HG03196 (cell line): ENCODE results near the gene KCNJ16.

Experiments
- ATAC-seq: cut with Tn5 transposase; IDR thresholded peaks from one replicate; pipeline ENCODE4 v1.9.1; 2021; ENCODE audit not compliant: unreplicated experiment

KCNJ16 gene

GRCh38 chr17:70067134-70067533, 7.9 kb upstream of the KCNJ16 start:
- ATAC-seq: no peak

GRCh38 chr17:70070305-70071027, 4.6 kb upstream of the KCNJ16 start:
- ATAC-seq: no peak

GRCh38 chr17:70071127-70071526, 3.9 kb upstream of the KCNJ16 start:
- no peak for ATAC-seq

- ATAC-seq: no peak
Measured at GRCh38 chr17:70071620-70072019, 3.4 kb upstream of the KCNJ16 start.

GRCh38 chr17:70072546-70073309, 2.3 kb upstream of the KCNJ16 start:
- no peak for ATAC-seq

- no peak for ATAC-seq
Measured at GRCh38 chr17:70073310-70073709, 1.7 kb upstream of the KCNJ16 start.

GRCh38 chr17:70073799-70074198, 1.2 kb upstream of the KCNJ16 start:
- ATAC-seq: no peak

GRCh38 chr17:70074236-70074830, 692 bp upstream of the KCNJ16 start:
- ATAC-seq: no peak

- no peak for ATAC-seq
Measured at GRCh38 chr17:70076189-70076588, 1.2 kb downstream of the KCNJ16 start.

- no peak for ATAC-seq
Measured at GRCh38 chr17:70076831-70077230, 1.8 kb downstream of the KCNJ16 start.

- no peak for ATAC-seq
Measured at GRCh38 chr17:70078549-70078948, 3.5 kb downstream of the KCNJ16 start.

GRCh38 chr17:70078994-70079531, 4.0 kb downstream of the KCNJ16 start:
- no peak for ATAC-seq

GRCh38 chr17:70080541-70081347, 5.7 kb downstream of the KCNJ16 start:
- ATAC-seq: no peak

GRCh38 chr17:70081885-70082284, 6.9 kb downstream of the KCNJ16 start:
- no peak for ATAC-seq

- no peak for ATAC-seq
Measured at GRCh38 chr17:70084476-70084875, 9.5 kb downstream of the KCNJ16 start.

- ATAC-seq: no peak
Measured at GRCh38 chr17:70086516-70086915, 11.5 kb downstream of the KCNJ16 start.

- ATAC-seq: no peak
Measured at GRCh38 chr17:70089513-70090148, 14.6 kb downstream of the KCNJ16 start.

- no peak for ATAC-seq
Measured at GRCh38 chr17:70091005-70091568, 16.1 kb downstream of the KCNJ16 start.

- ATAC-seq: no peak
Measured at GRCh38 chr17:70091696-70092095, 16.7 kb downstream of the KCNJ16 start.

GRCh38 chr17:70093163-70093562, 18.1 kb downstream of the KCNJ16 start:
- no peak for ATAC-seq
